K562 treated with DMSO at 1 percent for 4 hours (cell line): ENCODE data around the gene DGAT2L6. TPM values are rescaled to one million over a fixed set of nuclear protein-coding genes. Genes with fewer than 3 reads are reported as not detected.

Source experiments
- total RNA-seq: library from RNA; unstranded; fragments of 300-600 nt; gene quantifications from 2 replicates; pipeline ENCODE4 v1.2.3, GENCODE V29; 2022; ENCODE audit not compliant: insufficient read depth

The DGAT2L6 gene
- total RNA-seq, result not detected in 2 replicates

GRCh38 chrX:70176938-70177533 lies at the start of gene DGAT2L6:
Gene DGAT2L6 (plus strand): TSS chrX:70177483. CDS start chrX:70177583, 100 bp downstream.

GRCh38 chrX:70133303-70134115 lies 43.8 kb upstream of the DGAT2L6 start, which contains the start of gene IGBP1:
Gene IGBP1 (plus strand): TSS chrX:70133447. CDS start chrX:70133948, 501 bp downstream.

GRCh38 chrX:70234355-70234754 lies 57.1 kb downstream of the DGAT2L6 start, which contains the start of gene AWAT1:
Gene AWAT1 (plus strand): TSS chrX:70234655. CDS start chrX:70234696, 41 bp downstream.

Other genes starting within 250 kb of the DGAT2L6 start
- not detected in 2 replicates for gene AWAT2, start 127.5 kb upstream of the DGAT2L6 start, total RNA-seq
- 0.64 and 1.4 TPM in 2 replicates for gene OTUD6A, start 115.0 kb upstream of the DGAT2L6 start, total RNA-seq
- gene IGBP1, start 44.0 kb upstream of the DGAT2L6 start, total RNA-seq, result 83.2 and 85.7 TPM in 2 replicates
- not detected in 2 replicates for gene AWAT1, start 57.2 kb downstream of the DGAT2L6 start, total RNA-seq
- gene P2RY4, start 82.7 kb downstream of the DGAT2L6 start, total RNA-seq, result not detected in 2 replicates
- not detected in 2 replicates for gene ARR3, start 90.9 kb downstream of the DGAT2L6 start, total RNA-seq
- not detected in 2 replicates for gene RAB41, start 104.7 kb downstream of the DGAT2L6 start, total RNA-seq
- 21.6 and 25.1 TPM in 2 replicates for gene PDZD11, start 112.4 kb downstream of the DGAT2L6 start, total RNA-seq
- 27.4 and 28.5 TPM in 2 replicates for gene KIF4A, start 112.6 kb downstream of the DGAT2L6 start, total RNA-seq
- 0.38 TPM in 1 of 2 replicates, not detected in the other for gene GDPD2, start 245.8 kb downstream of the DGAT2L6 start, total RNA-seq